Stimulated activated CD4-positive, alpha-beta T cell treated with anti-CD3 and anti-CD28 coated beads, Interleukin-15, amount 100 ng/mL, for 48 hours (primary cell): ENCODE results near the gene SPZ1.
"Not testable (repeated sequence)": the region's sequence is repeated elsewhere in the genome, so short reads cannot be mapped to it uniquely, and the experiment has no call there.

Source experiments
- DNase-seq, 2 donors: peaks; one replicate each; pipeline ENCODE4 v3.0.0-alpha.2; 2020; ENCODE audit warnings: low read depth in 2 of 2

The SPZ1 gene

DNA sequence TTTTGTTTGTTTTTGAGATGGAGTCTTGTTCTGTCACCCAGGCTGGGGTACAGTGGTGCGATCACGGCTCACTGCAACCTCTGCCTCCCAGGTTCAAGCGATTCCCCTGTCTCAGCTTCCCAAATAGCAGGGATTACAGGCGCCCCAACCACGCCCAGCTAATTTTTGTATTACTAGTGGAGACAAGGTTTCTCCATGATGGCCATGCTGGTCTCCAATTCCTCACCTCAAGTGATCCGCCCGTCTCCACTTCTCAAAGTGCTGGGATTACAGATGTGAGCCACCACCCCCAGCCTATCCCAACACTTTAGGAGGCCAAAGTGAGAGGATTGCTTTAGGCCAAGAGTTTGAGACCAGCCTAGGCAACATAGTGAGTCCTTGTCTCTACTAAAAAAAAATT, 19.3 kb downstream of the SPZ1 start:
- DNase-seq = no peak

GRCh38 chr5:80341016-80341775, 21.4 kb downstream of the SPZ1 start:
- DNase-seq = no peak

DNA sequence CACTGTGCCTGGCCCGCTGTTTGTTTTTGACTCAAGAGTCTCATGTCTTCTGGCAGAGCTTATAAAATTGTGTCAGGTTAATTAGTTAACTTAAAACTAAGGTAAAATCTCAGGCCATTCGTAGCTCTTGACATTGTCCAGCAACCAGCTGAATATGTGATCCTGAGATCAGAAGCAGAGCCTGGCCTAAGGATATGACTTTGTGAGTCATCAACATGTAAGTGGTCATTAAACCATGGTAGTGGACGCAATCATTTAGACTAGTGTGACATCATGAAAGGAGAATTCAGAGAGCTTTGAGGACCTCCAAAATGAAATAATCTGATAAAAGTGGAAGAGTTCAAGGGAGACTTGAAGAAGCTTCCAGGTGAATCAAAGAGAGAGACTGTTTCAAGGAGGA, 23.3 kb downstream of the SPZ1 start:
- no peak for DNase-seq

DNA sequence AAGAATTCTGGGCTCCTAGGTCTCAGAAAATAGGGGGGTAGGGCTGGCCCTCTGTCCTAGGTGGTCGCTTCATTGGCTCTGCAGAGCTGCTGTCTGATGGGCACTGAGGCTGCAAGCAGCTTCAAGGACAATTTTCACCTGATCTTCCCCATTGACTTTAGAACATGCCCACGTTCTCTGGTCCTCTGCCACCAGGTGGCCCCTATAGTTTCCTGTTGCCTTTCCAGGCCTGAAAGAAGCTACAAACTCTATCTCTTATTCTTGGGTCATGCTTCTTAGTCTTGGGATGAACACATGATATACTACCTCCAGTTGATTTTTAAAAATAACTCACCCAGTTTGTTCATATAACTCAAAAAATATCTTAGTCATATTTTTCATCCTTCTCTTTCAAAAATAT, 26.3 kb downstream of the SPZ1 start:
- peak in 1 of 2 donors; percentile 7 for DNase-seq

GRCh38 chr5:80348171-80348570, 28.4 kb downstream of the SPZ1 start:
- no peak for DNase-seq

GRCh38 chr5:80351019-80351418, 31.2 kb downstream of the SPZ1 start:
- DNase-seq = not testable (repeated sequence)

DNA sequence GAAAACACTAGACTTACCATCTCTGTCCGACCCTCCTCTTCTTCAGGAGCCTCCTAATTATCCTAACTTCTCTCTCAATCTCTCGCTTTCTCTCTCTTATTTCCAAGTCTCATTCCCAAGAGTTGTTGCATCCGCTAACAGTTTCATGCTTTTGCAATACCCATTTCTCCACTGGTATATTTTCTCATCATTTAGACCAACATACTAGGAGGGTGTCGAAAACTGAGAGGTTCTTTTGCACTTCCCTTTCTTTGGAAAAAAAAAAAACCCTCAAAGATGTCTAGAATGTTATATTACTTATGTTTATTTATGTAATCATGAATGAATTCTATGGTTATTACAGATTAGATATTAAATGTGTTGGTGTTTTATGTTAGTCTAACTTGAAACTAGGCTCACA, 35.9 kb downstream of the SPZ1 start:
- DNase-seq = no peak

DNA sequence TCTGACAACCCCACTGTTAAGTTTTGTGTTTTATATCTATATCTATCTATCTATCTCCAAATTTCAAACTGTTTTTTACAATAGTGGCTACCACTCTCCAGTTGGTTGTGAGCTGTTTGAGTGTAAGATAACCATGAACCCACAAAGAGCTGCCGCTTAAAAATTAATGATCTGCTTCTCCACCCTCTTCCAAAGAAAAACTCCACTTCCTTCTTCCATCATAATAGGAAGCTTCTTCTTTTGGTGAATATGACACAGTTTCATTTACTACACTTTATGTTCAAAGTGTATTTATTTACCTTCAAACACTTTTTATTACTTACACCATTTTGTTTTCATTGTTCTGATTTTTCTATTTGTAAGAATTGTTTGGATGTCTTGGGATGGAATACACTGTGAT, 37.9 kb downstream of the SPZ1 start:
- DNase-seq = no peak

- DNase-seq = no peak
Observed at GRCh38 chr5:80360914-80361444, 41.2 kb downstream of the SPZ1 start.

GRCh38 chr5:80364892-80365291, 45.1 kb downstream of the SPZ1 start:
- no peak for DNase-seq

GRCh38 chr5:80368661-80369480, 49.1 kb downstream of the SPZ1 start:
- no peak for DNase-seq

DNA sequence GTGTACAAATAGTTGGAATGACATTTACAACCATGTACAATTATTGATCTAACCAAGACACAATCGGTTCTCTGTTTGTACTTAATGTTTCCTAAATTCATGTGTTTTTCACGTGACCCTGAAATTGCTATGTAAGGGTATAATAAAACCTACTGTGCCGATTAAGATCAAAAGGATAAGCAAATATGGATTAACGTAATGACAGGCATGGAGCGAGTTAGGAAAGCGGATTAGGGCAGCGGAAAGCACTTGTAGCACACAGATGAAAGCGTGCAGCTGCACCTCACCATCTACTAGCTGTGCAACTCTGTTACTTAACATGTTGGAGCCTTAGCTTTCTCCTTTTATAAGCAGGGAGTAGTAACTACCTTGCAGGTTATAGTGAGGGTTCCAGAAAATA, 49.7 kb downstream of the SPZ1 start:
- DNase-seq = no peak

- no peak for DNase-seq
Observed at GRCh38 chr5:80370390-80370789, 50.6 kb downstream of the SPZ1 start.
